Thymus (tissue), 11 donors: ENCODE data around the gene RAB43. TPM values are rescaled to one million over a fixed set of nuclear protein-coding genes. Genes with fewer than 3 reads are reported as not detected.
A peak's percentile ranks its signal among the peaks of the same experiment; 100 is the strongest.
"Not testable (repeated sequence)": the region's sequence is repeated elsewhere in the genome, so short reads cannot be mapped to it uniquely, and the experiment has no call there.

ENCODE experiments used
- DNase-seq, 9 donors: peaks; one replicate each; pipeline ENCODE4 v3.0.0-alpha.2; 2013; ENCODE audit warnings: low spot score in 9 of 9, low read depth in 6 of 9, missing footprints in 1 of 9
- H3K27ac ChIP-seq, 2 donors: one replicate each; pipeline ENCODE4 v1.5.1; 2013; ENCODE audit warnings: control low read depth in 1 of 2, low read depth in 1 of 2, low read length in 1 of 2, mild to moderate bottlenecking in 1 of 2, moderate library complexity in 1 of 2
- H3K27me3 ChIP-seq, 2 donors: one replicate each; pipeline ENCODE4 v1.5.1; 2013; ENCODE audit warnings: low read length in 1 of 2; ENCODE audit not compliant: control insufficient read depth in 2 of 2, insufficient read depth in 1 of 2
- H3K36me3 ChIP-seq, 2 donors: one replicate each; pipeline ENCODE4 v1.5.1; 2013; ENCODE audit warnings: low read length in 1 of 2, mild to moderate bottlenecking in 1 of 2, moderate library complexity in 1 of 2; ENCODE audit not compliant: control insufficient read depth in 2 of 2, insufficient read depth in 2 of 2
- H3K4me1 ChIP-seq, 2 donors: one replicate each; pipeline ENCODE4 v1.5.1; 2013; ENCODE audit warnings: low read length in 2 of 2; ENCODE audit not compliant: control insufficient read depth in 2 of 2, insufficient read depth in 2 of 2
- H3K4me3 ChIP-seq, 2 donors: one replicate each; pipeline ENCODE4 v1.5.1; 2013; ENCODE audit warnings: low read length in 2 of 2, control low read depth in 1 of 2, mild to moderate bottlenecking in 1 of 2
- H3K9me3 ChIP-seq, 2 donors: one replicate each; pipeline ENCODE4 v1.5.1; 2013; ENCODE audit warnings: low read length in 1 of 2, mild to moderate bottlenecking in 1 of 2; ENCODE audit not compliant: control insufficient read depth in 2 of 2, insufficient read depth in 1 of 2
- WGBS: extraction: QIAGEN DNeasy Blood & Tissue Kit; methylation state at CpG from one replicate; pipeline ENCODE4 v1.1.7; 2013; 5-methylcytosine and 5-hydroxymethylcytosine counted together
- polyA plus RNA-seq: library from polyadenylated mRNA; stranded (reverse); fragments of 200-250 nt; gene quantifications from one replicate; pipeline ENCODE4 v1.2.3, GENCODE V29; 2013
- total RNA-seq: library from RNA; stranded (reverse); fragments of 120-200 nt; gene quantifications from one replicate; pipeline ENCODE4 v1.2.4, GENCODE V29; 2013
- donor health status: healthy.

The RAB43 gene
- total and polyA plus RNA-seq, 2 donors = 12.8 to 21.2 TPM

DNA sequence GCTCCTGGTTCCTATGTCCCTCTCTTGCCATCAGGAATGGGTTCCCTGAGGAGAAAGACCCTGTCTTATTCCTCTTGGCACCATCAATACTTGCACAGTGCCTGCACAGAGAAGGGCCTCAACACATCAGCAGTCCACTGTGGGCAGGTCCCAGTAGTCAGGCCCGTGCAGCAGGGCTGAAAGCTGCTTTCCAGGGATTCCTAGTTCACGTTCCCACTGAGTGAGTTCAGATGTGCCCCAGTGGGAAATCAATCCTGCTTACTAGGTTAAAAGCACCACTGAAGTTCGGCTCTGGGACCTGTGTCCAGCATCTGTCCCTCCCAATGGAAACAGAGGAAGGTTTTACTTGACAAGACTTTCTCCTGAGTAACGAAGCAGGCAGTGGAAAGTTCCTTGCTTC, 15.7 kb downstream of the RAB43 start:
- H3K4me3 ChIP-seq = no peak overlapping the region
- H3K27ac ChIP-seq = no peak overlapping the region
- no peaks in the 10 kb centered on the region for H3K27me3 ChIP-seq
- no peak for DNase-seq
- H3K9me3 ChIP-seq = no peaks in the 10 kb centered on the region
- H3K4me1 ChIP-seq = no peaks in the 10 kb centered on the region
- WGBS = 95% methylated on average over 4 of the region's 4 CpGs
- H3K36me3 ChIP-seq = peaks cover 30 to 48% of the 10 kb centered on the region in 2 donors

DNA sequence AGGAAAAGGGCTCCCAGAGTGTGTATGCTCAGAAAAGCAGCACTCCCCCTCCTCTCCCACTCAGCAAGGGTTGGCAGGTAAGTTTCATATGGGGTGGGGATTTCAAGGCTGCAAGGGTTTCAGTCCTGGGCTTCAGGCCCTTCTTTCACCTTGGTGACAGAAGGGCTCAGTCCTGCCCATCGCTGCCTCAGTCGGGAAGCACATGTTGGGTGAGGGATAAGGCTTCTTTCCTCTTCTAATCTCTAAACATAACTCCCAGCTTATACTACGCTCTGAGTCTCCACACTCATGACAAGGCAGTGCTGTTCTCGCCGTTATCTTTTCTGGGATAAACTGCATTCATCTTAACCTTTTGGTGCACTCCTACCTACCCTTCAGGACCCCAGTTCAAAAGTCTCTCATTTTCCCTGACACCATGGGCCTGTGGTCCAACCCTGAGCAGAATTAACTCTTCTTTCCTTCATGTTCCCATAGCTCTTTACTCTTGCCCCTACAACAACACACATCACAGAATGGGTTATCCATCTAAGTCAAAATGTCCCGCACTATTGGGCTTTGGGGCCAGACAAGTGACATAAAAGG, 17.0 kb downstream of the RAB43 start:
- peaks cover 30 to 36% of the 10 kb centered on the region in 2 donors for H3K36me3 ChIP-seq
- H3K4me1 ChIP-seq = no peaks in the 10 kb centered on the region
- no peak overlapping the region for H3K27ac ChIP-seq
- DNase-seq = no peak
- H3K9me3 ChIP-seq = no peaks in the 10 kb centered on the region
- 100% methylated on average over 6 of the region's 6 CpGs for WGBS
- H3K4me3 ChIP-seq = no peak overlapping the region
- H3K27me3 ChIP-seq = no peaks in the 10 kb centered on the region

DNA sequence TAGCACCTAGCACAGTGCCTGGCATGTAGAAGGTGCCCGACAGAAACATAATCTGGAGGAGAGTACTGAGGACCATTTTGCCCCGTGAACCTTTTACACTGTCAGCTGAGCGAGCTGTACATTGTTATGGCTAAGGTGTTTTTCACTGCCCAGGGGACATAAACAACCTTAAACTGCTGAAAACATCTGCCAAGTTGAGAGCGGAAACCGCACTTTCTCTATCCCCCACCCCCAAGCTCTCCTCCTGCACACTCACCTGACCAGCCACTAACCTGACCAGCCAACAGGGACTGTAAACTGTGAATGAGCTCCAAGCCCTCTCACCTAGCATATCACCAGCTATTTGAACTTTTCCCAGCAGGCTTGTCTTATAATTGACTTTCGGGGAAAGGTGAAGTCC, 17.6 kb downstream of the RAB43 start:
- 98% methylated on average over 6 of the region's 6 CpGs for WGBS
- H3K4me1 ChIP-seq = no peaks in the 10 kb centered on the region
- DNase-seq = no peak

DNA sequence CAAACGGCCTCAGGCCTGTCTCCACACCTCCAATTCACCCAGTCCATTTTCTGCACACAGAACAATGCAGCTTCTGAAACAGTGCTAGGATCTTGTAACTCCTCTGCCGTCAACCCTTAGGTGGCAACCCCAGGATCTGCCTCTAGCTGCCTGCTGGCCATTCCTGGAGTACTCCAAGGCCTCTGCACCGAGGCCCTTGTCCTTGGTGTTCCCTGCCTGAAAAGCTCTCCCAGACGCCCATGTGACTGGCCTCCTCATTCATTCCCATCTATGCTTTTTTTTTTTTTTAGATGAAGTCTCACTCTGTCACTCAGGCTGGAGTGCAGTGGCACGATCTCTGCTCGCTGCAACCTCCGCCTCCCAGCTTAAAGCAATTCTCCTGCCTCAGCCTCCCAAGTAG, 18.3 kb downstream of the RAB43 start:
- H3K4me3 ChIP-seq = no peak overlapping the region
- WGBS = 97% methylated on average over 7 of the region's 7 CpGs
- no peak for DNase-seq
- H3K27ac ChIP-seq = no peak overlapping the region
- peaks cover 32 to 34% of the 10 kb centered on the region in 2 donors for H3K36me3 ChIP-seq
- H3K27me3 ChIP-seq = no peaks in the 10 kb centered on the region
- H3K4me1 ChIP-seq = no peaks in the 10 kb centered on the region
- H3K9me3 ChIP-seq = peaks cover 0 to 2% of the 10 kb centered on the region in 2 donors

More for the DNA sequence above, 17.6 kb downstream of the RAB43 start:
- no peaks in the 10 kb centered on the region for H3K27me3 ChIP-seq
- peaks cover 0 to 2% of the 10 kb centered on the region in 2 donors for H3K9me3 ChIP-seq
- H3K4me3 ChIP-seq = no peak overlapping the region
- H3K27ac ChIP-seq = no peak overlapping the region
- H3K36me3 ChIP-seq = peaks cover 30 to 36% of the 10 kb centered on the region in 2 donors

DNA sequence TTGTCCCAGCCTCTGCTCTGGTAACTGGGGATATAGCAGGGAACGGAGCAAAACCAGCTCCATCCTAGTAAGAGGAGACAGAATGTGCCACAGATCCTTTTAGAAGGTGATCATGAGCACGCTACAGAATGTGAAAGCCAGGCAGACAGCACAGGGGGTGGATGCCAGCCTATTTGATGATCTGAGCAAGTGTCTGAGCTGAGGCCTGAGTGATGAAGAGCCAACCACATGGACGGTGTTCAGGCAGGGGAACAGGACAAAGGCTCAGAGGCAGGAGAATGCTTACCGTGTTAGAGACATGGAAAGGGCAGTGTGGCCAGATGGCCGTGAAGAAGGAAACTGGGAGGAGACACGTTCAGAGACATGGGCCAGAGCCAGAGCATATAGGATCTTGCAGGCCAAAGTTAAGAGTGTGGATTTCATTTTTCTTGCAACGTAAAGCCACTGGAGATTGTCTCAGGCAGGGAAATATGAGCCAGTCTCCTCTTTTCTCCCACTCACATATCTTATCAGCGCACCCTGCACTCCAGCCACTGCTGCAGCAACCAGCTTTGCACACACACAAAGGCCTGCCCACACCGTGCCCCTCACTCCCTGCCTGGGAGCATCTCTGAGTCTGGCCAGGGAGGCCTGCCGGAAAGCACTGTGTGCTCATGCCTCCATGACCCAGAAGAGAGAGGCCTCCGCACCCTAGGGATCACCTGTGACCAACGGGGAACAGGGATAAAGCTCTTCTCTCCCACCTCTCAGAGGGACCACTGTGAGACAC, 20.1 kb downstream of the RAB43 start:
- 97% methylated on average over 12 of the region's 12 CpGs for WGBS
- no peak for DNase-seq
- H3K4me3 ChIP-seq = no peak overlapping the region
- H3K36me3 ChIP-seq = peaks cover 27 to 29% of the 10 kb centered on the region in 2 donors
- H3K27me3 ChIP-seq = no peaks in the 10 kb centered on the region
- peaks cover 0 to 2% of the 10 kb centered on the region in 2 donors for H3K9me3 ChIP-seq
- no peaks in the 10 kb centered on the region for H3K4me1 ChIP-seq
- no peak overlapping the region for H3K27ac ChIP-seq

DNA sequence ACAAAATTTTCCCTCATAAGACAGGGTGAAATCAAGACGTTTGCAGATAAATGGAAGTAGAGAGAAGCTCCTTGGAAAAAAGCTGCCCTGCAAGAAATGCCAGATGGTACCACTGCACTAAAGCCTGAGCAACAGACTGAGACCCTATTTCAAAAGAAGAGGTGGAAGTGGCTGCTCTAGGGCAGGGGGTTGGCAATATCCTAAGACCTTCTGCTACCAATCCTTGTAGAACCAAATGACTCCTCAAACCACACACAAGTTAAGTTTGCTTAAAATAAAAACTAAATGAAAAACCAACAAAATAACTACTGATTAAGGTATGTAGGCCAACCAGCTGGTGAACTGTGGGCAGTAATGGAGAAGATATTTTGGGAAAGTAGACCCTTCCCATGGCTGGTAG, 21.3 kb downstream of the RAB43 start:
- Histone ChIP-seq H3K27ac (no peak overlapping the region), H3K27me3 (no peaks in the 10 kb centered on the region), H3K36me3 (peaks cover 28 to 32% of the 10 kb centered on the region in 2 donors), H3K9me3 (peaks cover 0 to 2% of the 10 kb centered on the region in 2 donors), H3K4me1 (no peaks in the 10 kb centered on the region), H3K4me3 (no peak overlapping the region)
- DNase-seq = no peak
- WGBS = 94% methylated on average over 1 of the region's 1 CpG

DNA sequence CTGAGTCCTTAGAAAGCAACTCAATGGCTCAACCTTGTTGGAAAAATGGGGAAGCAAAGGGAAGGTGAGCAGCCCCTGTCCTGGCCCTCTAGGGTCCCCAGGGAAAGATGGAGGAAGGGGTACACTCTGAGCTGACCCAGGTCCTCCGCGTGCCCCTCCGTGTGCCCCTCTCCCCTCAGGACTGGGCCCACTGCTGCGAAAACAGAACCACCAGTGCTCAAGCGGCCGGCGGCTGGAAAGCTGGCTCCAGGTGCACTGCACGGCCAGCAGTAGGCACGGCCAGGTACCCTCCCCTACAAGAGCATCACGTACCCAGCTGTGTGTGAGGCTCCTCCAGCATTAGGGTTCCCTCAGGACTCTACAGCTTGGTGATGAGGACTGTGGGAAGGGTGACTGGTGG, 26.3 kb downstream of the RAB43 start:
- no peaks in the 10 kb centered on the region for H3K4me1 ChIP-seq
- 99% methylated on average over 10 of the region's 10 CpGs for WGBS
- no peak for DNase-seq
- H3K9me3 ChIP-seq = peaks cover 0 to 2% of the 10 kb centered on the region in 2 donors
- H3K27me3 ChIP-seq = no peaks in the 10 kb centered on the region
- peaks cover 47 to 55% of the 10 kb centered on the region in 2 donors for H3K36me3 ChIP-seq
- no peak overlapping the region for H3K27ac ChIP-seq
- no peak overlapping the region for H3K4me3 ChIP-seq

DNA sequence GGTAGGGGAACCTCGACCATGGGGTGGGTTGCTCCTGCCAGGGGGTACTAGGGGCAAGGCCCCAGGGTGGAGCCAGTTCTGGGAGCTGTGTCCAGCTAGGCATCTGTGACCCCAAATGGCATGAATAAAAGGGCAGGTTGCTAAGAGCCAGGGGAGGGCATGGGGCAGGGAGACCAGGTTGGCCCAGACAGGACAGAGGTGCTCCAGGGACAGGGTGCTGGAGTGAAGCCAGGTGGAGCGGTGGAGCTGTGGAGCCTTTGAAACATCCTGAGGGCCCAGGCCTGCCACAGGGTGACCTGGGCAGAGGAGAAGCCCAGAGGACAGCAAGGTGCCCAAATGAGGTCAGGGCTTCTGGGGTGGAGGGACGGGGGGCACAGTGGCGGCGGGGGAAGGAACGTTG, 33.3 kb downstream of the RAB43 start:
- not testable (repeated sequence) for DNase-seq, H3K9me3 ChIP-seq, H3K27me3 ChIP-seq, H3K27ac ChIP-seq, H3K4me1 ChIP-seq, H3K4me3 ChIP-seq
- WGBS = no CpG with 5 or more reads among the region's 6 CpGs
- H3K36me3 ChIP-seq = peaks cover 14% of the 10 kb centered on the region in 2 donors

DNA sequence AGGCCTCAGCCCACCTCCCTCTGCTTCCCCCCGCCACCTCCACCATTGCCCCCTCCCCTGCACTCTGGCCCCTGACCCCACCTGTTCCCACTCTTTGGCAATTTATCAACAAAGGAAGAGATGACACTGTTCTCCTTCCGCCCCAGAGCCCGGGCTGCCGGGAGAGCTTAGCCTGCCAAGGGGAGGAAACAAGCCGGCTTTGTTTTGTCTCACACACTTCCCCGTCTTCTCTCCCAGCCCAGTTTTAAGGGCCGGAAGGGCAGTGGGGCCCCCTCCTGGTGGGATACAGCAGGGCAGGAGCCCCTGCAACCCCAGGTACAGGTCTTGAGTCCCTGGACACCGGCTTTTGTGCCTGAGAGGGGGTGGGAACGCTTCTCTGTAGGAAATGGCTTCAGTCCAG, 33.7 kb downstream of the RAB43 start:
- DNase-seq = peak in 1 of 9 donors; percentile 34
- not testable (repeated sequence) for H3K27ac ChIP-seq
- WGBS = 25% methylated on average over 6 of the region's 9 CpGs

More for the DNA sequence above, 33.7 kb downstream of the RAB43 start:
- H3K4me1 ChIP-seq, H3K9me3 ChIP-seq, H3K4me3 ChIP-seq, H3K27me3 ChIP-seq: not testable (repeated sequence)
- peaks cover 10 to 11% of the 10 kb centered on the region in 2 donors for H3K36me3 ChIP-seq
